WTC11 (cell line): ENCODE data around the gene TLE2. TPM values are rescaled to one million over a fixed set of nuclear protein-coding genes. Genes with fewer than 3 reads are reported as not detected.

Experiments used
- ATAC-seq: fragments of 200-7000 bp; cut with Tn5 transposase; 2 replicates; pipeline ENCODE4 v1.10.0; 2021; ENCODE audit warnings: mild to moderate bottlenecking, moderate library complexity
- CTCF ChIA-PET: fragments of 300-600 bp; sonication (Branson Sonifier 250); formaldehyde crosslinking; loops from one replicate; lab custom pipeline; 2021; ENCODE audit warnings: antibody characterized with exemption; lab: Charles Lee
- POLR2A ChIA-PET: fragments of 350-600 bp; sonication (Branson Sonifier 250); formaldehyde crosslinking; loops from one replicate; lab custom pipeline; 2021; ENCODE audit warnings: antibody characterized with exemption; lab: Charles Lee
- DNase-seq: peaks from one replicate; pipeline ENCODE4 v3.0.0; 2021; ENCODE audit warnings: low spot score
- H3K27ac Mint-ChIP-seq: 2 replicates; pipeline ENCODE4 v1.8.0; 2021; ENCODE audit warnings: mixed read lengths
- H3K27me3 Mint-ChIP-seq: 2 replicates; pipeline ENCODE4 v1.8.0; 2021; ENCODE audit warnings: low read depth, mild to moderate bottlenecking, moderate library complexity, mixed read lengths
- H3K36me3 Mint-ChIP-seq: 2 replicates; pipeline ENCODE4 v1.8.0; 2021; ENCODE audit warnings: mixed read lengths
- H3K4me1 Mint-ChIP-seq: 2 replicates; pipeline ENCODE4 v1.8.0; 2022; ENCODE audit warnings: mixed read lengths
- H3K4me3 Mint-ChIP-seq: 2 replicates; pipeline ENCODE4 v1.8.0; 2021; ENCODE audit warnings: mild to moderate bottlenecking, moderate library complexity, mixed read lengths
- H3K9me3 Mint-ChIP-seq: 2 replicates; pipeline ENCODE4 v1.8.0; 2021; ENCODE audit warnings: mixed read lengths
- CREB1 ChIP-seq: sonication (generic); formaldehyde crosslinking; IDR thresholded peaks from 2 replicates; pipeline ENCODE4 v1.8.0; 2023; ENCODE audit warnings: mild to moderate bottlenecking, missing genetic modification reagents
- CREM ChIP-seq: sonication (generic); formaldehyde crosslinking; IDR thresholded peaks from 2 replicates; pipeline ENCODE4 v1.8.1; 2022; ENCODE audit warnings: mild to moderate bottlenecking, missing genetic modification reagents, moderate library complexity
- CTCF ChIP-seq: fragments of 200-600 bp; IDR thresholded peaks from 2 replicates; pipeline ENCODE4 v1.8.0; 2022; ENCODE audit warnings: antibody characterized with exemption
- ERG ChIP-seq: fragments of 250-450 bp; sonication (Bioruptor Pico); IDR thresholded peaks from 2 replicates; pipeline ENCODE4 v1.8.0; 2021; ENCODE audit warnings: mild to moderate bottlenecking
- ESRRA ChIP-seq: sonication (generic); formaldehyde crosslinking; IDR thresholded peaks from 2 replicates; pipeline ENCODE4 v1.8.1; 2022; ENCODE audit warnings: mild to moderate bottlenecking, missing genetic modification reagents, borderline replicate concordance
- ETV6 ChIP-seq: sonication (generic); formaldehyde crosslinking; IDR thresholded peaks from 2 replicates; pipeline ENCODE4 v1.8.1; 2022; ENCODE audit warnings: mild to moderate bottlenecking, missing genetic modification reagents
- HMGA2 ChIP-seq: fragments of 250-450 bp; sonication (Bioruptor Pico); IDR thresholded peaks from 2 replicates; pipeline ENCODE4 v1.4.0; 2021; ENCODE audit warnings: mild to moderate bottlenecking, moderate library complexity
- MAX ChIP-seq: sonication (generic); formaldehyde crosslinking; IDR thresholded peaks from 2 replicates; pipeline ENCODE4 v1.8.0; 2022; ENCODE audit warnings: mild to moderate bottlenecking, missing genetic modification reagents
- NFATC4 ChIP-seq: fragments of 250-450 bp; sonication (Bioruptor Pico); IDR thresholded peaks from 2 replicates; pipeline ENCODE4 v1.9.0; 2021; ENCODE audit warnings: mild to moderate bottlenecking
- NR3C1 ChIP-seq: sonication (generic); formaldehyde crosslinking; conservative IDR thresholded peaks from 2 replicates; pipeline ENCODE4 v1.8.1; 2023; ENCODE audit warnings: low read depth, mild to moderate bottlenecking, missing genetic modification reagents
- PREB ChIP-seq: sonication (generic); formaldehyde crosslinking; IDR thresholded peaks from 2 replicates; pipeline ENCODE4 v1.8.1; 2022; ENCODE audit warnings: mild to moderate bottlenecking, missing genetic modification reagents, moderate library complexity, borderline replicate concordance
- RELA ChIP-seq: sonication (generic); formaldehyde crosslinking; IDR thresholded peaks from 2 replicates; pipeline ENCODE4 v1.8.1; 2022; ENCODE audit warnings: missing genetic modification reagents, mild to moderate bottlenecking, borderline replicate concordance
- SOX15 ChIP-seq: fragments of 250-450 bp; sonication (Bioruptor Pico); IDR thresholded peaks from 2 replicates; pipeline ENCODE4 v1.9.0; 2021; ENCODE audit warnings: mild to moderate bottlenecking
- TEAD4 ChIP-seq: sonication (generic); formaldehyde crosslinking; IDR thresholded peaks from 2 replicates; pipeline ENCODE4 v1.8.0; 2022; ENCODE audit warnings: mild to moderate bottlenecking, missing genetic modification reagents
- TP53 ChIP-seq: sonication (generic); formaldehyde crosslinking; IDR thresholded peaks from 2 replicates; pipeline ENCODE4 v1.8.1; 2023; ENCODE audit warnings: mild to moderate bottlenecking, missing genetic modification reagents
- ZBTB21 ChIP-seq: sonication (generic); formaldehyde crosslinking; IDR thresholded peaks from 2 replicates; pipeline ENCODE4 v1.8.1; 2023; ENCODE audit warnings: mild to moderate bottlenecking, missing genetic modification reagents, borderline replicate concordance
- ZNF138 ChIP-seq: sonication (generic); formaldehyde crosslinking; conservative IDR thresholded peaks from 2 replicates; pipeline ENCODE4 v1.8.1; 2022; ENCODE audit warnings: mild to moderate bottlenecking, moderate library complexity, missing genetic modification reagents
- ZNF232 ChIP-seq: sonication (generic); formaldehyde crosslinking; IDR thresholded peaks from 2 replicates; pipeline ENCODE4 v1.8.0; 2022; ENCODE audit warnings: mild to moderate bottlenecking, missing genetic modification reagents
- ZNF263 ChIP-seq: sonication (generic); formaldehyde crosslinking; IDR thresholded peaks from 2 replicates; pipeline ENCODE4 v1.8.1; 2022; ENCODE audit warnings: low read depth, mild to moderate bottlenecking, moderate library complexity, missing genetic modification reagents
- ZNF317 ChIP-seq: sonication (generic); formaldehyde crosslinking; IDR thresholded peaks from 2 replicates; pipeline ENCODE4 v1.8.1; 2023; ENCODE audit warnings: low read depth, mild to moderate bottlenecking, moderate library complexity, missing genetic modification reagents, borderline replicate concordance
- ZNF423 ChIP-seq: fragments of 250-450 bp; sonication (Bioruptor Pico); IDR thresholded peaks from 2 replicates; pipeline ENCODE4 v2.1.2; 2022; ENCODE audit warnings: mild to moderate bottlenecking, moderate library complexity
- ZNF671 ChIP-seq: fragments of 250-450 bp; sonication (Bioruptor Pico); IDR thresholded peaks from 2 replicates; pipeline ENCODE4 v1.8.0; 2021; ENCODE audit warnings: mild to moderate bottlenecking
- total RNA-seq: library from RNA; stranded (reverse); gene quantifications from 3 replicates; pipeline ENCODE4 v1.2.3, GENCODE V29; 2021
- TF ChIP-seq, protein P1 (sequence below): sonication (generic); formaldehyde crosslinking; conservative IDR thresholded peaks from 2 replicates; pipeline ENCODE4 v1.8.1; 2023; ENCODE audit warnings: mild to moderate bottlenecking, low read depth, missing genetic modification reagents, moderate library complexity
- TF ChIP-seq, protein P2 (sequence below): sonication (generic); formaldehyde crosslinking; IDR thresholded peaks from 2 replicates; pipeline ENCODE4 v1.8.1; 2023; ENCODE audit warnings: mild to moderate bottlenecking, missing genetic modification reagents
- TF ChIP-seq, protein P3 (sequence below): sonication (generic); formaldehyde crosslinking; IDR thresholded peaks from 2 replicates; pipeline ENCODE4 v1.8.1; 2023; ENCODE audit warnings: mild to moderate bottlenecking, missing genetic modification reagents, moderate library complexity

Gene TLE2
- total RNA-seq, 1 experiment from 2014 or later: 20.0 TPM

- ChIA-PET POLR2A (no interaction called here), CTCF (interaction anchor here (0.6 to 6.6 kb wide), 26 partner anchors 11 to 1891 kb away, joined by 3 to 51 read pairs (median 4); partner anchors contain the start of gene TLE6)
- peak; percentile 84 for ATAC-seq
- H3K27ac Mint-ChIP-seq: peak overlapping the region; percentile 92
- peaks cover 2% of the 10 kb centered on the region; the same call in 1 of the 2 replicates for H3K4me1 Mint-ChIP-seq
- peak; percentile 52 for DNase-seq
- no peaks in the 10 kb centered on the region for H3K9me3 Mint-ChIP-seq
- H3K36me3 Mint-ChIP-seq: no peaks in the 10 kb centered on the region
- no peaks in the 10 kb centered on the region; the same call in 1 of the 2 replicates for H3K27me3 Mint-ChIP-seq
- no peak overlapping the region for H3K4me3 Mint-ChIP-seq
- TF ChIP-seq ZBTB21 (CRISPR knock-in tag) (peak; percentile 97), ERG (no peak), ESRRA (no peak), ZNF671 (no peak), CREM (CRISPR knock-in tag) (peak; percentile 64; the same call in 1 of the 2 replicates), ZNF138 (no peak), SOX15 (CRISPR knock-in tag) (0 out of 2 replicates have a peak, but pooled peaks have one; percentile 32), NFATC4 (CRISPR knock-in tag) (no peak), RELA (CRISPR knock-in tag) (no peak), ZNF232 (CRISPR knock-in tag) (no peak), TEAD4 (CRISPR knock-in tag) (no peak), CTCF (peak; percentile 83), TP53 (no peak), ETV6 (CRISPR knock-in tag) (0 out of 2 replicates have a peak, but pooled peaks have one; percentile 28), ZNF423 (CRISPR knock-in tag) (no peak), PREB (CRISPR knock-in tag) (no peak), ZNF263 (CRISPR knock-in tag) (no peak), MAX (CRISPR knock-in tag) (no peak), CREB1 (no peak), ZNF317 (CRISPR knock-in tag) (no peak), NR3C1 (CRISPR knock-in tag) (no peak), HMGA2 (CRISPR knock-in tag) (peak; percentile 70)
- TF ChIP-seq, protein P1, sequence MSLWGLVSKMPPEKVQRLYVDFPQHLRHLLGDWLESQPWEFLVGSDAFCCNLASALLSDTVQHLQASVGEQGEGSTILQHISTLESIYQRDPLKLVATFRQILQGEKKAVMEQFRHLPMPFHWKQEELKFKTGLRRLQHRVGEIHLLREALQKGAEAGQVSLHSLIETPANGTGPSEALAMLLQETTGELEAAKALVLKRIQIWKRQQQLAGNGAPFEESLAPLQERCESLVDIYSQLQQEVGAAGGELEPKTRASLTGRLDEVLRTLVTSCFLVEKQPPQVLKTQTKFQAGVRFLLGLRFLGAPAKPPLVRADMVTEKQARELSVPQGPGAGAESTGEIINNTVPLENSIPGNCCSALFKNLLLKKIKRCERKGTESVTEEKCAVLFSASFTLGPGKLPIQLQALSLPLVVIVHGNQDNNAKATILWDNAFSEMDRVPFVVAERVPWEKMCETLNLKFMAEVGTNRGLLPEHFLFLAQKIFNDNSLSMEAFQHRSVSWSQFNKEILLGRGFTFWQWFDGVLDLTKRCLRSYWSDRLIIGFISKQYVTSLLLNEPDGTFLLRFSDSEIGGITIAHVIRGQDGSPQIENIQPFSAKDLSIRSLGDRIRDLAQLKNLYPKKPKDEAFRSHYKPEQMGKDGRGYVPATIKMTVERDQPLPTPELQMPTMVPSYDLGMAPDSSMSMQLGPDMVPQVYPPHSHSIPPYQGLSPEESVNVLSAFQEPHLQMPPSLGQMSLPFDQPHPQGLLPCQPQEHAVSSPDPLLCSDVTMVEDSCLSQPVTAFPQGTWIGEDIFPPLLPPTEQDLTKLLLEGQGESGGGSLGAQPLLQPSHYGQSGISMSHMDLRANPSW (CRISPR knock-in tag): no peak
- TF ChIP-seq, protein P2, sequence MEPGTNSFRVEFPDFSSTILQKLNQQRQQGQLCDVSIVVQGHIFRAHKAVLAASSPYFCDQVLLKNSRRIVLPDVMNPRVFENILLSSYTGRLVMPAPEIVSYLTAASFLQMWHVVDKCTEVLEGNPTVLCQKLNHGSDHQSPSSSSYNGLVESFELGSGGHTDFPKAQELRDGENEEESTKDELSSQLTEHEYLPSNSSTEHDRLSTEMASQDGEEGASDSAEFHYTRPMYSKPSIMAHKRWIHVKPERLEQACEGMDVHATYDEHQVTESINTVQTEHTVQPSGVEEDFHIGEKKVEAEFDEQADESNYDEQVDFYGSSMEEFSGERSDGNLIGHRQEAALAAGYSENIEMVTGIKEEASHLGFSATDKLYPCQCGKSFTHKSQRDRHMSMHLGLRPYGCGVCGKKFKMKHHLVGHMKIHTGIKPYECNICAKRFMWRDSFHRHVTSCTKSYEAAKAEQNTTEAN (CRISPR knock-in tag): no peak
- TF ChIP-seq, protein P3, sequence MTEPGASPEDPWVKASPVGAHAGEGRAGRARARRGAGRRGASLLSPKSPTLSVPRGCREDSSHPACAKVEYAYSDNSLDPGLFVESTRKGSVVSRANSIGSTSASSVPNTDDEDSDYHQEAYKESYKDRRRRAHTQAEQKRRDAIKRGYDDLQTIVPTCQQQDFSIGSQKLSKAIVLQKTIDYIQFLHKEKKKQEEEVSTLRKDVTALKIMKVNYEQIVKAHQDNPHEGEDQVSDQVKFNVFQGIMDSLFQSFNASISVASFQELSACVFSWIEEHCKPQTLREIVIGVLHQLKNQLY (CRISPR knock-in tag): no peak
Measured at GRCh38 chr19:2962018-2962670, 66.9 kb downstream of the TLE2 start.
